ENCODE data around the gene PIGV. TPM values are rescaled to one million over a fixed set of nuclear protein-coding genes. Genes with fewer than 3 reads are reported as not detected.
"Not testable (repeated sequence)": the region's sequence is repeated elsewhere in the genome, so short reads cannot be mapped to it uniquely, and the experiment has no call there.

PIGV gene
- total RNA-seq, 2 experiments from 2014 or later: 8.6 to 9.7 TPM

DNA sequence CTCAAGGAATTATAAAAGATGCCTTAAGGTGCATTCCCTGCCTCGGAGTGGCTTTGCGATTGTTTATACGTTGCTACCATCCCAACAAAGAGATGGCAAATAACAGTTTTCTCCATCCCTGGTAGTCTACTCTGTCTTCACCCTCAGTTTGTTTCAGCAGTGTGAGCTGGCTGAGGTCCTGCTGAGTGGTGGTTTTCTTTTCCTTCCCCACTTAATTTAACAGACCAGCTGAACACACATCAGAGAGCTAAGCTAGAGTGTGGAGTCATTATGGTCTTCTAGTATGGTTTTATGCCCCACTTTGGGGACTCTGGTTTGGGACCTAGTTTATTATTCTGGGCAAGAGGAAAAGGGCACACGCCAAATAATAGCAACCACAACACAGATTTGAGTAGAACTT lies 2.2 kb downstream of the PIGV start:
- ATAC-seq: no peak
- H3K4me3 Mint-ChIP-seq: peak overlapping the region; percentile 81

DNA sequence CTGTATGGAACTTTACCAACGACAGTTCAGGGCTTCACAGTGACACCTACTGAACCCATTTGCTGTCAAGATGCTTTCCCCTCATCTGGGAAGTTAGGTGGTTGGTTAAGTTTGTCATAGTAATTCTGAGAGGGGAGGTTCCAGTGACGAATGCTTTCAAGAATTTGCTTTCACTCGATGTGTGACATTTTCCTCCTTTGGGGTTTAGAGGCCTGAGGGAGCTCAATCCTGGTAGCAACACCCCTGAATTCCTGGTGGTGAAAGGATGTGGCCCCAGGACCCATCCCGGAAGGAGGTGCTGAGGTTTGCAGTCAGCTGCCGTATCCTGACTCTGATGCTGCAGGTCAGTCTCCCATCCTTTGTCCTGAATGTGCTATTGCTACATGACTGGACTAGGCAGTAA lies 2.8 kb downstream of the PIGV start:
- CTCF ChIA-PET: interaction anchor here (0.6 to 8.8 kb wide), 29 partner anchors 9 to 291 kb away, joined by 3 to 272 read pairs (median 7); partner anchors contain the start of genes GPN2 and ZDHHC18
- no peaks in the 10 kb centered on the region for H3K9me3 Mint-ChIP-seq (ENCODE audit: low read depth)
- no peaks in the 10 kb centered on the region for H3K27me3 Mint-ChIP-seq
- H3K4me1 Mint-ChIP-seq: peaks cover 62% of the 10 kb centered on the region
- peak; percentile 70 for DNase-seq
- H3K36me3 Mint-ChIP-seq: peaks cover 14% of the 10 kb centered on the region
- peak; percentile 10 for ATAC-seq
- H3K27ac Mint-ChIP-seq: peak overlapping the region; percentile 100
- peak overlapping the region; percentile 81 for H3K4me3 Mint-ChIP-seq

More for the DNA sequence above, 2.2 kb downstream of the PIGV start:
- H3K27me3 Mint-ChIP-seq: peaks cover 1% of the 10 kb centered on the region
- CTCF ChIA-PET: interaction anchor here (0.6 to 8.8 kb wide), 33 partner anchors 9 to 290 kb away, joined by 3 to 272 read pairs (median 9); partner anchors contain the start of genes GPN2 and ZDHHC18
- peaks cover 14% of the 10 kb centered on the region for H3K36me3 Mint-ChIP-seq
- no peaks in the 10 kb centered on the region for H3K9me3 Mint-ChIP-seq (ENCODE audit: low read depth)
- H3K27ac Mint-ChIP-seq: peak overlapping the region; percentile 100
- no peak for DNase-seq
- peaks cover 68% of the 10 kb centered on the region for H3K4me1 Mint-ChIP-seq

GRCh38 chr1:26791148-26791547 lies 3.4 kb downstream of the PIGV start:
- DNase-seq (no peak), ATAC-seq (no peak)
- CTCF ChIA-PET: interaction anchor here (0.8 to 8.8 kb wide), 16 partner anchors 8 to 291 kb away, joined by 3 to 272 read pairs (median 18); partner anchors contain the start of gene GPN2
- H3K4me3 Mint-ChIP-seq: peak overlapping the region; percentile 81
- peak overlapping the region; percentile 100 for H3K27ac Mint-ChIP-seq
- peaks cover 14% of the 10 kb centered on the region for H3K36me3 Mint-ChIP-seq
- no peaks in the 10 kb centered on the region for H3K27me3 Mint-ChIP-seq
- H3K4me1 Mint-ChIP-seq: peaks cover 56% of the 10 kb centered on the region
- no peaks in the 10 kb centered on the region for H3K9me3 Mint-ChIP-seq (ENCODE audit: low read depth)

DNA sequence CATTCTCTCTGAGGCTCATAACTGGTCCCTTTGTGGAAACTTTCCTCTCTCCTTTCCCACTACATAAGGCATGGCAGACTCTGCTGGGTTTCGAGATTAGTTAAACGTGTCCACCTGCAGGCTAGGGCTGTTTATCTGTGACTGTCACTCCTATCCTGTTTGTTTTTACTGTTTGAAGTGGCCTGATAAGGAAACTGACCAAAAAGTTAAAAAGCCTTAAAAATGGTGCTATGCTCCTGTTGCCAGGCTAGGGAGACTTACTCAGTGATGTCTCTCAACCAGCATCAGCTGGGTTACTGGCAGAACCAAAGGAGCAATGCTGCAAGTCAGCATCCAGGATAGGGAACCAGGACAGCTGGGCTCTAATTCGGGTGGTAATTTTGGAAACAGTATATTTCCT lies 3.9 kb downstream of the PIGV start:
- H3K9me3 Mint-ChIP-seq (ENCODE audit: low read depth): no peaks in the 10 kb centered on the region
- H3K27ac Mint-ChIP-seq: peak overlapping the region; percentile 100
- peaks cover 52% of the 10 kb centered on the region for H3K4me1 Mint-ChIP-seq
- DNase-seq (no peak), ATAC-seq (no peak)
- no peak overlapping the region for H3K4me3 Mint-ChIP-seq
- no peaks in the 10 kb centered on the region for H3K27me3 Mint-ChIP-seq
- CTCF ChIA-PET: interaction anchor here (0.7 to 8.8 kb wide), 11 partner anchors 8 to 321 kb away, joined by 3 to 272 read pairs (median 40); partner anchors contain the start of gene GPN2
- H3K36me3 Mint-ChIP-seq: peaks cover 17% of the 10 kb centered on the region

GRCh38 chr1:26792924-26793323 lies 5.2 kb downstream of the PIGV start:
- H3K4me3 Mint-ChIP-seq: no peak overlapping the region
- no peaks in the 10 kb centered on the region for H3K9me3 Mint-ChIP-seq (ENCODE audit: low read depth)
- H3K27me3 Mint-ChIP-seq: no peaks in the 10 kb centered on the region
- DNase-seq: no peak
- CTCF ChIA-PET: no interaction called here
- peaks cover 21% of the 10 kb centered on the region for H3K36me3 Mint-ChIP-seq
- ATAC-seq: no peak
- no peak overlapping the region for H3K27ac Mint-ChIP-seq
- peaks cover 47% of the 10 kb centered on the region for H3K4me1 Mint-ChIP-seq

GRCh38 chr1:26794391-26794790 lies 6.6 kb downstream of the PIGV start:
- CTCF ChIA-PET: interaction anchor here (1.0 kb wide), 1 partner anchor 17 kb away, joined by 4 read pairs; no protein-coding TSS in a partner anchor
- no peaks in the 10 kb centered on the region for H3K9me3 Mint-ChIP-seq (ENCODE audit: low read depth)
- DNase-seq (no peak), ATAC-seq (no peak)
- H3K4me3 Mint-ChIP-seq: no peak overlapping the region
- H3K4me1 Mint-ChIP-seq: peaks cover 50% of the 10 kb centered on the region
- no peak overlapping the region for H3K27ac Mint-ChIP-seq
- no peaks in the 10 kb centered on the region for H3K27me3 Mint-ChIP-seq
- H3K36me3 Mint-ChIP-seq: peaks cover 21% of the 10 kb centered on the region

DNA sequence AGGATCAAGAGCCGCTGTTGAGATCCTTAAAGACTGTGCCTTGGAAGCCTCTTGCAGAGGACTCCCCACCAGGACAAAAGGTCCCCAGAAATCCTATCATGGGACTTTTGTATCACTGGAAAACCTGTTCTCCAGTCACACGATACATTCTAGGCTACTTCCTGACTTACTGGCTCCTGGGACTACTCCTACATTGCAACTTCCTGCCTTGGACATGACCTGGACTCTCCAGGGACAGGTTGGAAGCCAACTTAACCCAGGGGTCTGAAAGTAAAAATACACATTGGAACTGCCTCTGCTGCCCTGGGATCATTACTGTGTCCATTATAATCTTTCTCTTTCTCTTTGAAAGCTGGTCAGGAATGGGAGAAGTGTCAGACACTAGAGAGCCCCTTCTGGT lies 9.9 kb downstream of the PIGV start:
- Mint-ChIP-seq H3K36me3 (peaks cover 23% of the 10 kb centered on the region), H3K27ac (peak overlapping the region; percentile 38), H3K4me3 (no peak overlapping the region), H3K9me3 (ENCODE audit: low read depth) (no peaks in the 10 kb centered on the region), H3K4me1 (peaks cover 52% of the 10 kb centered on the region), H3K27me3 (no peaks in the 10 kb centered on the region)
- ATAC-seq: no peak
- CTCF ChIA-PET: interaction anchor here (0.5 to 7.0 kb wide), 5 partner anchors 8 to 318 kb away, joined by 3 to 106 read pairs (median 59); partner anchors contain the start of gene PIGV
- no peak for DNase-seq

DNA sequence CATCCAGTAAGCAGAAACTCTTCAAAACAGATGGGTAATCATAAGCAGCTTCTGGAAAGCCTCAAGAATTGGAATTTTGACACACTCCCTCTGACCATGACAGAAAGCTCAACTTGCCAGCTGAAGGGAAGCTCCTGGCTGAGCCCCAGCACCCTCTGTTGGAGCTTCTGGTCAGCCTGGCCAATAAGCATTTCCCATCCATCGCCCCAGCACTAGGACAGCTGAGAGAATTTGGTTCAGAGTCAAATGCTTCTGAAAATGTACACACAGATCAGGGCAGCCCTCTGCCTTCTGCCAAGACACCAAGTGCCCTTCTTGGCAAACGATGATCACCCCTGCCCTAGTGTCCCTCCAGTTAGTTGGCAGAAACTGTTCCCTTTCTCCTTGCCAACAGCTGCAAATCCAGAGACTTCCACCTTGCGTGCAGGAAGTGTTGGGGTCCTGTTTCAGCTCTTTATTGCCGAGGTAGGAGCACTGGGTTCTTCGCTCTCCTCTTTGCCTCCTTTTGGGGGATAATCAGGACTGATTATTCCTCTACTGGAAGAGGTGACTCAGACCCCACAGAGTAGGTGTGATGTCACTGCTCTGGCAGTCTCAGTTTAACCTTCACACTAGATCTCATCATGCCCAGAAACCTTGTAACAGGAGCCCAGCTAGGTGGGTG lies 11.9 kb downstream of the PIGV start:
- peak overlapping the region; percentile 56 for H3K4me3 Mint-ChIP-seq
- H3K4me1 Mint-ChIP-seq: peaks cover 47% of the 10 kb centered on the region
- CTCF ChIA-PET: interaction anchor here (0.8 to 7.0 kb wide), 17 partner anchors 10 to 299 kb away, joined by 3 to 106 read pairs (median 6); partner anchors contain the start of genes GPATCH3, PIGV and ZDHHC18
- H3K27me3 Mint-ChIP-seq: no peaks in the 10 kb centered on the region
- H3K27ac Mint-ChIP-seq: peak overlapping the region; percentile 97
- no peaks in the 10 kb centered on the region for H3K9me3 Mint-ChIP-seq (ENCODE audit: low read depth)
- peaks cover 11% of the 10 kb centered on the region for H3K36me3 Mint-ChIP-seq
- DNase-seq: peak; percentile 63
- peak; percentile 76 for ATAC-seq

- not testable (repeated sequence) for H3K9me3 Mint-ChIP-seq (ENCODE audit: low read depth); H3K27ac Mint-ChIP-seq
Observed at GRCh38 chr1:26803932-26804331, 16.2 kb downstream of the PIGV start.

GRCh38 chr1:26810105-26810504 lies 22.4 kb downstream of the PIGV start:
- H3K36me3 Mint-ChIP-seq: not testable (repeated sequence)

More at GRCh38 chr1:26803932-26804331, 16.2 kb downstream of the PIGV start:
- ATAC-seq, H3K27me3 Mint-ChIP-seq, CTCF ChIA-PET, DNase-seq, H3K36me3 Mint-ChIP-seq, H3K4me3 Mint-ChIP-seq: not testable (repeated sequence)
- H3K4me1 Mint-ChIP-seq: peaks cover 40% of the 10 kb centered on the region

GRCh38 chr1:26811057-26811456 lies 23.3 kb downstream of the PIGV start:
- no peaks in the 10 kb centered on the region for H3K36me3 Mint-ChIP-seq
- CTCF ChIA-PET: interaction anchor here (0.6 to 5.6 kb wide), 27 partner anchors 12 to 276 kb away, joined by 3 to 108 read pairs (median 8); partner anchors contain the start of genes GPN2, PIGV and ZDHHC18
- H3K27ac Mint-ChIP-seq: peak overlapping the region; percentile 43
- H3K9me3 Mint-ChIP-seq (ENCODE audit: low read depth): no peaks in the 10 kb centered on the region
- H3K4me3 Mint-ChIP-seq: no peak overlapping the region
- no peaks in the 10 kb centered on the region for H3K27me3 Mint-ChIP-seq
- ATAC-seq (peak; percentile 23), DNase-seq (no peak)
- H3K4me1 Mint-ChIP-seq: peaks cover 28% of the 10 kb centered on the region

More at GRCh38 chr1:26810105-26810504, 22.4 kb downstream of the PIGV start:
- CTCF ChIA-PET: interaction anchor here (0.6 to 5.6 kb wide), 20 partner anchors 11 to 275 kb away, joined by 4 to 108 read pairs (median 8); partner anchors contain the start of genes PIGV and ZDHHC18
- H3K27ac Mint-ChIP-seq: peak overlapping the region; percentile 79
- H3K9me3 Mint-ChIP-seq (ENCODE audit: low read depth); H3K27me3 Mint-ChIP-seq; H3K4me3 Mint-ChIP-seq: not testable (repeated sequence)
- ATAC-seq (peak; percentile 80), DNase-seq (peak; percentile 89)
- peaks cover 32% of the 10 kb centered on the region for H3K4me1 Mint-ChIP-seq

DNA sequence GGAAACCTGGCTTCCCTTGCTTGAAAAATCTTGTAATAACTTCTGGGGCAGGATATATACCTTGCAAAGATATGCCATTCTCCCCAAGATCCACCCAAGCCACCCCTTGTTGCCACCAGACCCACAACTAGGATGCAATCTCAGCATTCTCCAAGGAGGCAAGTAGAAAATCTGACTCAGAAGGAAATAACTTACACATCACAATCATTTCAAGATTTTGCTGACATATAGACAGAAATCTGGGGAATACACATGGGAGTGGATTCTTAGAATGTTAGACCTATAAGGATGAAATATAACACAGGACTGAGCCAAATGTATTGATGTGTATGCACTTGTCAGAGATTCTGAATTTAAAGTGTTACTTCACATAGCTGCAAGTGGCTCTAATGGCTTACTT lies 24.0 kb downstream of the PIGV start:
- no peaks in the 10 kb centered on the region for H3K27me3 Mint-ChIP-seq
- CTCF ChIA-PET: interaction anchor here (0.7 to 5.6 kb wide), 20 partner anchors 11 to 240 kb away, joined by 3 to 108 read pairs (median 8); partner anchors contain the start of genes GPN2, PIGV and ZDHHC18

GRCh38 chr1:26814377-26814776 lies 26.6 kb downstream of the PIGV start:
- peaks cover 26% of the 10 kb centered on the region for H3K4me1 Mint-ChIP-seq
- H3K27me3 Mint-ChIP-seq: no peaks in the 10 kb centered on the region

More for the DNA sequence above, 24.0 kb downstream of the PIGV start:
- H3K4me1 Mint-ChIP-seq: peaks cover 28% of the 10 kb centered on the region
- no peak overlapping the region for H3K4me3 Mint-ChIP-seq
- DNase-seq (no peak), ATAC-seq (no peak)
- H3K9me3 Mint-ChIP-seq (ENCODE audit: low read depth): no peaks in the 10 kb centered on the region
- no peaks in the 10 kb centered on the region for H3K36me3 Mint-ChIP-seq
- H3K27ac Mint-ChIP-seq: peak overlapping the region; percentile 9

More at GRCh38 chr1:26814377-26814776, 26.6 kb downstream of the PIGV start:
- CTCF ChIA-PET: interaction anchor here (1.1 kb wide), 1 partner anchor 15 kb away, joined by 3 read pairs; no protein-coding TSS in a partner anchor
- Mint-ChIP-seq H3K9me3 (ENCODE audit: low read depth) (no peaks in the 10 kb centered on the region), H3K27ac (no peak overlapping the region), H3K4me3 (no peak overlapping the region), H3K36me3 (no peaks in the 10 kb centered on the region)
- ATAC-seq: no peak
- DNase-seq: no peak

Data from activated CD8-positive, alpha-beta memory T cell treated with anti-CD3 and anti-CD28 coated beads, Interleukin-2, amount 10 ng/mL, durations not matched to agents 7 days and 5 days (primary cell).